BJ (cell line): ENCODE results near the gene TMEM240. TPM values are rescaled to one million over a fixed set of nuclear protein-coding genes. Genes with fewer than 3 reads are reported as not detected.

Experiments used
- CTCF ChIA-PET: fragments of 350-600 bp; formaldehyde crosslinking; extraction: SDS; loops from one replicate; lab custom pipeline; 2021; ENCODE audit warnings: antibody characterized with exemption, inconsistent platforms; lab: Yijun Ruan, JAX
- POLR2A ChIA-PET: fragments of 300-600 bp; sonication (Branson Sonifier 250); formaldehyde crosslinking; extraction: SDS; loops from one replicate; lab custom pipeline; 2021; ENCODE audit warnings: antibody characterized with exemption; lab: Charles Lee
- DNase-seq: peaks from one replicate; pipeline ENCODE4 v3.0.0-alpha.2; 2011; ENCODE audit warnings: low read depth
- H3K27me3 ChIP-seq: 2 replicates; pipeline ENCODE4 v1.6.0; 2011; ENCODE audit warnings: low read length; ENCODE audit not compliant: control insufficient read depth, insufficient read depth
- H3K36me3 ChIP-seq: 2 replicates; pipeline ENCODE4 v1.5.1; 2011; ENCODE audit warnings: low read length; ENCODE audit not compliant: control insufficient read depth, insufficient read depth
- H3K4me3 ChIP-seq: 2 replicates; pipeline ENCODE4 v1.5.1; 2011; ENCODE audit warnings: low read depth, mild to moderate bottlenecking, control low read depth, low read length
- polyA plus RNA-seq: library from polyadenylated mRNA; depleted of rRNA; stranded (reverse); fragments of >200 nt; gene quantifications from 2 replicates; pipeline ENCODE4 v1.2.3, GENCODE V29; 2011
- TF ChIP-seq, protein P1 (sequence below): IDR thresholded peaks from 2 replicates; pipeline ENCODE4 v1.5.1; 2011; ENCODE audit warnings: low read depth, mild to moderate bottlenecking, control low read depth, inconsistent platforms, low read length, moderate library complexity; ENCODE audit not compliant: insufficient read depth

TMEM240 gene
- polyA plus RNA-seq, 1 experiment, result 8.7 TPM

DNA sequence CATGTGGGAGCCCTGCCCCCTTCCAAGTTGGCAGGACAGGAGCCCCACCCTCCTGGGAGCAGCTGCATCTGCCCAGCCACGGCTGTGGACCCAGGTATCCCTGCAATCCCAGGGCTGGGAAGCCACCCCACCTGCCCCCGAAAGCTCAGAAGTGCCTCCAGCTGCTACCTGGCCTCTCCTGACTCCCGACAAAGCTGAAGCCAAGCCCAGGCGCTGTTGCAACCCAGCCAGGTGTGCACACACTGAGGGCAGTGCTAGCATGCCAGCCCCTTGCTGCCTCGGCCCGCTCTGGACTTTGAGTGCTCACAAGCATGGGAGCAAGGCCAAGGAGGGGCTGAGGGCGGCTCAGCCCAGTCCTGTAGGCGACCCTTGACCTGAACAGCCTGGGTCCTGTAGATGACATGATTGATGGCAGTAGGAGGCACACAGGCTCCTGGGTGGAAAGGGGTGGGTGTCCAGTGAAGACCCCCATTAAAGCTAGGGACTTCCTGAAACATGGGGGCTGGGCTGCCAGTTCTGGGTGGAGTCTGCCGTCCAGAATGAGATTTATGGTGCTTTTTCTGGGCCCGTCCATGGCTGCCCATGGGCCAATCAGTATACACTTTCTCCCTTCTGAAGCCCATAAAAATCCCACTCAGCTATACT is 37.1 kb upstream of the TMEM240 start:
- ChIA-PET CTCF (no interaction called here), POLR2A (no interaction called here)
- Histone ChIP-seq H3K36me3 (no peaks in the 10 kb centered on the region), H3K4me3 (no peak overlapping the region), H3K27me3 (peaks cover 3% of the 10 kb centered on the region; the same call in 1 of the 2 replicates)
- TF ChIP-seq, protein P1, sequence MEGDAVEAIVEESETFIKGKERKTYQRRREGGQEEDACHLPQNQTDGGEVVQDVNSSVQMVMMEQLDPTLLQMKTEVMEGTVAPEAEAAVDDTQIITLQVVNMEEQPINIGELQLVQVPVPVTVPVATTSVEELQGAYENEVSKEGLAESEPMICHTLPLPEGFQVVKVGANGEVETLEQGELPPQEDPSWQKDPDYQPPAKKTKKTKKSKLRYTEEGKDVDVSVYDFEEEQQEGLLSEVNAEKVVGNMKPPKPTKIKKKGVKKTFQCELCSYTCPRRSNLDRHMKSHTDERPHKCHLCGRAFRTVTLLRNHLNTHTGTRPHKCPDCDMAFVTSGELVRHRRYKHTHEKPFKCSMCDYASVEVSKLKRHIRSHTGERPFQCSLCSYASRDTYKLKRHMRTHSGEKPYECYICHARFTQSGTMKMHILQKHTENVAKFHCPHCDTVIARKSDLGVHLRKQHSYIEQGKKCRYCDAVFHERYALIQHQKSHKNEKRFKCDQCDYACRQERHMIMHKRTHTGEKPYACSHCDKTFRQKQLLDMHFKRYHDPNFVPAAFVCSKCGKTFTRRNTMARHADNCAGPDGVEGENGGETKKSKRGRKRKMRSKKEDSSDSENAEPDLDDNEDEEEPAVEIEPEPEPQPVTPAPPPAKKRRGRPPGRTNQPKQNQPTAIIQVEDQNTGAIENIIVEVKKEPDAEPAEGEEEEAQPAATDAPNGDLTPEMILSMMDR, result no peak
- DNase-seq, result no peak

DNA sequence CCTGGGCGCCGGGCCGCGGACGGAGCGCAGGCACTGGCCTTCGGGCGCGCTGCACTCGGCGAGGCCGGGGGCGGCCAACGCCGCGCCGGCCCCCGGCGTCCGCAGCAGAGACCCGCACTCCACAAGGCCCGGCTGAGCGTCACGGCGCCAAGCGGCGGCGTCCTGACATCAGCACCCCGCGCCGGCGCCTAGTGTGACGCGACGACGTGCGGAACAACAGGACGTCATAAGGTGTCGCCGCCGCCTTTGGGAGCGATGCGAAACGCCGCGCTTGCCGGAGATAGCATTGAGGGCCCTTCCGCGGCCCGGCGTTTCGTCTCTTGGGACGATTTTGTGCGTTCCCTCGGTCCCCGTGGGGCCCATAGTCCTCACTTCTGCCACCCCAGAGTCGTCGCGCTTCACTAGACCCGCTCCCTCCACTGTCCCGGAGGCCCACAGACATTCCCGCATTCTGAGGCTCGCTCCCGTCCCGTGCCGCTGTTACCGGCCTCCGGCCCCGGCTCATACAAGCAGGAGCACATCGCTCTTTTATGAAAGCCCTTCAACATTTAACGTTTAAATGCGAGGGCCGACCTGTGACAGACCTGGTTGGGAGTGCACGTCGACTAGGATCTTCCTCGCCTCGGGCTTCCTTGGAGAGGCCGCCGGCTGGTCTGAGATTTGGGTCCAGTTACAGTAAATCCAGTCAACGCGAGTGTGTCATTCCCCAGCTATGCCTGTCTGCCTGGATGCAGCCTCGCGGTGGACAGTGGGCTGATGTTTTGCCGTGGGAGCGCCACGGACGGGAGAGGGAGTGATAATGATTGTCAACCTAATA is 34.5 kb upstream of the TMEM240 start, which contains the start of gene SSU72:
SSU72 (minus strand) TSS at position 143 of the 817 bp plus-strand sequence. CDS start 306 bp downstream, outside the sequence.
- peak within 1 kb of the TSS; percentile 100 for H3K4me3 ChIP-seq
- peaks cover 1% of the 10 kb centered on the region; the same call in 1 of the 2 replicates for H3K27me3 ChIP-seq
- H3K36me3 ChIP-seq, result no peaks in the 10 kb centered on the region
- TF ChIP-seq, protein P1, result no peak
- ChIA-PET POLR2A (no interaction called here), CTCF (interaction anchor here (1.5 kb wide), 1 partner anchor 22 kb away, joined by 3 read pairs; no protein-coding TSS in a partner anchor)
- DNase-seq, result peak; percentile 31

- TF ChIP-seq, protein P1, result peak; percentile 25; the same call in 1 of the 2 replicates
- CTCF ChIA-PET, result no interaction called here
- no peak for DNase-seq
- H3K4me3 ChIP-seq, result peak overlapping the region; percentile 100
- peaks cover 1% of the 10 kb centered on the region; the same call in 1 of the 2 replicates for H3K27me3 ChIP-seq
- POLR2A ChIA-PET, result no interaction called here
- no peaks in the 10 kb centered on the region; the same call in 1 of the 2 replicates for H3K36me3 ChIP-seq
Observed at GRCh38 chr1:1573843-1574720, 33.7 kb upstream of the TMEM240 start.

DNA sequence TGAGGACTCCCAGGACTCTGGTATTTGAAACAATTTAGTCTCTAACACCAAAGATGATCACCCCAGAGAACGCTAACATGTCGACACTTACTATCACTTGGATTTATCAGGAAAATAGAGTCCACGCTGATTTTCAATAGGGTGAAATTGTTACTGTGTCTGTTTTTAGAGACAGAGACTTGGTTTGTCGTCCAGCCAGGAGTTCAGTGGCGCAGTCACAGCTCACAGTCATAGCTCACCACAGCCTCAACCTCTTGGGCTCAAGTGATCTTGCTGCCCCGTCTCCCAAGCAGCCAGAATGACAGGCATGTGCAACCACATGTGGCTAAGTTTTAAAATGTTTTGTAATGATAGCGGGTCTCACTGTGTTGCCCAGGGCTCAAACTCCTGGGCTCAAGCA is 28.9 kb upstream of the TMEM240 start:
- Histone ChIP-seq H3K36me3 (peaks cover 8% of the 10 kb centered on the region), H3K27me3 (no peaks in the 10 kb centered on the region), H3K4me3 (no peak overlapping the region)
- ChIA-PET CTCF (no interaction called here), POLR2A (no interaction called here)
- TF ChIP-seq, protein P1, result no peak
- no peak for DNase-seq

GRCh38 chr1:1567891-1568291 is 27.5 kb upstream of the TMEM240 start:
- ChIA-PET POLR2A (no interaction called here), CTCF (no interaction called here)
- Histone ChIP-seq H3K36me3 (peaks cover 11% of the 10 kb centered on the region), H3K4me3 (no peak overlapping the region), H3K27me3 (no peaks in the 10 kb centered on the region)
- TF ChIP-seq, protein P1, result no peak
- no peak for DNase-seq
